Panc1 (cell line): ENCODE measurements around the gene AGRN.
A peak's percentile ranks its signal among the peaks of the same experiment; 100 is the strongest.

ENCODE experiments used
- POLR2AphosphoS5 ChIP-seq: IDR thresholded peaks from 2 replicates; pipeline ENCODE4 v1.6.1; 2012; ENCODE audit warnings: mild to moderate bottlenecking, low read depth, low read length, moderate library complexity
- REST ChIP-seq, 2 experiments: IDR thresholded peaks; 2 replicates each; pipeline ENCODE4 v1.6.1; 2011 to 2012; ENCODE audit warnings: low read depth in 2 of 2, control low read depth in 1 of 2, low read length in 1 of 2, mild to moderate bottlenecking in 1 of 2, moderate library complexity in 1 of 2; ENCODE audit not compliant: insufficient read depth in 1 of 2
- TF ChIP-seq, protein P1 (sequence below): fragments of 450-650 bp; IDR thresholded peaks from 2 replicates; pipeline ENCODE4 v1.5.1; 2017; ENCODE audit warnings: mild to moderate bottlenecking

GRCh38 chr1:1080122-1080757 lies 60.3 kb downstream of the AGRN start:
- no peak for TF ChIP-seq REST (IDR thresholded peaks at IDR 0.05; ENCODE audit: insufficient read depth in 1 of 2, low read depth in 2 of 2, low read length in 1 of 2)
- TF ChIP-seq, protein P1, sequence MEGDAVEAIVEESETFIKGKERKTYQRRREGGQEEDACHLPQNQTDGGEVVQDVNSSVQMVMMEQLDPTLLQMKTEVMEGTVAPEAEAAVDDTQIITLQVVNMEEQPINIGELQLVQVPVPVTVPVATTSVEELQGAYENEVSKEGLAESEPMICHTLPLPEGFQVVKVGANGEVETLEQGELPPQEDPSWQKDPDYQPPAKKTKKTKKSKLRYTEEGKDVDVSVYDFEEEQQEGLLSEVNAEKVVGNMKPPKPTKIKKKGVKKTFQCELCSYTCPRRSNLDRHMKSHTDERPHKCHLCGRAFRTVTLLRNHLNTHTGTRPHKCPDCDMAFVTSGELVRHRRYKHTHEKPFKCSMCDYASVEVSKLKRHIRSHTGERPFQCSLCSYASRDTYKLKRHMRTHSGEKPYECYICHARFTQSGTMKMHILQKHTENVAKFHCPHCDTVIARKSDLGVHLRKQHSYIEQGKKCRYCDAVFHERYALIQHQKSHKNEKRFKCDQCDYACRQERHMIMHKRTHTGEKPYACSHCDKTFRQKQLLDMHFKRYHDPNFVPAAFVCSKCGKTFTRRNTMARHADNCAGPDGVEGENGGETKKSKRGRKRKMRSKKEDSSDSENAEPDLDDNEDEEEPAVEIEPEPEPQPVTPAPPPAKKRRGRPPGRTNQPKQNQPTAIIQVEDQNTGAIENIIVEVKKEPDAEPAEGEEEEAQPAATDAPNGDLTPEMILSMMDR = no peak
- peak; percentile 3; the same call in 1 of the 2 replicates for TF ChIP-seq POLR2AphosphoS5
